Measurements from ENCODE around the gene PF4V1. TPM values are rescaled to one million over a fixed set of nuclear protein-coding genes. Genes with fewer than 3 reads are reported as not detected.

PF4V1 gene, protein sequence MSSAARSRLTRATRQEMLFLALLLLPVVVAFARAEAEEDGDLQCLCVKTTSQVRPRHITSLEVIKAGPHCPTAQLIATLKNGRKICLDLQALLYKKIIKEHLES
- polyA plus RNA-seq (ENCODE audit: insufficient read length), result not detected

DNA sequence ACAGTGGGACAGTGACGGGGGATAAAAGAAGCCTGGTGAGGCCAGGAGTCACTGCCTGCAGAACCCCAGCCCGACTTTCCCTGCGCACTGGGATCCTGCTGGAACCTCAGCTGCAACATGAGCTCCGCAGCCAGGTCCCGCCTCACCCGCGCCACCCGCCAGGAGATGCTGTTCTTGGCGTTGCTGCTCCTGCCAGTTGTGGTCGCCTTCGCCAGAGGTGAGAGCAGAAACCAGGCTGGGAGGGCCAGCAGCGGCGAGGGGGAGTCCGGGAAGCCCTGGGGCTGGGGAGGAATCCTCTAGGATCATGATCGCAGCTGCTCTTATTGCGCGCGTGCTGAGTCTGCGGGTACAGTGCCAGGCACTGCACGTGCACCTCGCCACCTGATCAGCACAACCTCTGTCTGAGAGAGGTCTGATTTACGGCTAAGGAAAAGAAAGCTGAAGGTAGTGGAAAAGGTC is at the start of gene PF4V1:
Gene PF4V1 (plus strand): TSS at position 51 of the 459 bp plus-strand sequence. CDS start 67 bp downstream, at position 118.
- no peak for DNase-seq

DNA sequence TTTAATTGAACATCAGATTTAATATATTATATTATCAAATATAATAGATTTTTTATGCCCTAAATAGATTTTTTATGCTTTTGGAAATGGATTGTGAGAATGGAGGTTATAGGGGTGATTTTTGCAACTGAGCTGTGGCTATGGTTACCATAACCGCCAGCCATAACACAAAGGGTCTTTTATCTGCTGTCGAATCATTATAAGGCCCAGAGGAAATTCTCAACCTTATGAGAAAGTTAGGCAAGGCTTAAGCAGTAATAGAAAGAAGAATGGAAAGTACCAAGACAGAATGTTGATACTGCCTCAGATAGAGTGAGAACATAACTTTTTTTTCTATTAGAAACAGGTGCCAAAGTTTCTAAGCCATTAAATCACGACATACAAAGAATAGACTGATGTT is 42.9 kb upstream of the PF4V1 start:
- no peak for DNase-seq

DNA sequence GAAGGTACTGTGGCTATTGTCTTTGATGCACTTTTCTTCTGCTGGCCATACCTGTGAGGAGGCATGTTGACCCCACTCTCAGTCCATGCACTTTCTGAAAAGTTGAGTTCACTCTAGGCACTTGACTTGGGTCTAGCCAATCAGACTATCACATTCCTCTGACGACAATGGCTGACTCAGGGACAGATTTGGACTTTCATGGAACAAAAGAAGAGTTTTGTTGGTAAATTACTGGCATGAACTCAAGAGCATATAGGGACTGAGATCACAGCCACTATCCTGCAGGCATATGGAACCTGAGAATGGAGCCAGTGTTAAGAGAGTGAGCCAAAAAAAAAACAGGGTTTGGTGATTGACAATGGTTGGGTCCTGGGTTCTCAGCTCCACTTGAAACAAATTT is 41.3 kb upstream of the PF4V1 start:
- no peak for DNase-seq

DNA sequence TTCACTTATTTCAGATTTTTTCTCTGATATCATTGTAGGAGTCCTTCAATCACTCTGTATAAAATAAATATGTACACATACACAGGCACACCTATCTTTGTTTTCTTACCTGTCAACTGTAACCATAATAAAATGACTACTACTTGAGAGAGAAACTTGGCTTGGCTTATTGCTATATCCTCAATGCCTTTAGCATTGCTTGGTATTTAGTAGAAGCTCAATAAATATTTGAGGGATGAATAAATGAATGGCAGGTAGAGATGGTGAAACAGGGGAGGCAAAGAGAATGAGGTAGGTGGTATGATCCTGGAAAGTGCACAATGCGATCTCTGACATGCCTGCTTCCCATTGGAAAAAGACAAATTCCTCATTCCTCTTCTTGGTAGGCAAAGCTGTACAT is 38.4 kb upstream of the PF4V1 start:
- no peak for DNase-seq

DNA sequence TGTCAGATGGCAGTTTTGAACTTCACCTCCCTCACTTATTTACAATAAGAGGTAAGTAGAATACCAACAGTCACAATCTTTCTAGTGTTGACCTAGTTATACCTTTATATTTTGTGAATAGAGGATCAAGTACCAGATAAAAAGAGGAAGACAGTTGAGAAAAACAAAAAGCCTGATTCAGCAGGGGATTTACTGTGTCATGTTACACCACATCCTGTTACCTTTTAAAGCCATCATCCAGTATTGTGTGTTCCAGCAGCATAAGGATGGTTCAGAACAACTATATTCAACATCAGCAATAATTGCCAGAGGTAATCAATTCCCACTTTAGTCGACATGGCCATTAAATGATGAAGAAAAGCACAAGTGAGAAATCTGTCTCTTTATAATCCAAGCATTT is 38.0 kb upstream of the PF4V1 start:
- DNase-seq, result no peak

DNA sequence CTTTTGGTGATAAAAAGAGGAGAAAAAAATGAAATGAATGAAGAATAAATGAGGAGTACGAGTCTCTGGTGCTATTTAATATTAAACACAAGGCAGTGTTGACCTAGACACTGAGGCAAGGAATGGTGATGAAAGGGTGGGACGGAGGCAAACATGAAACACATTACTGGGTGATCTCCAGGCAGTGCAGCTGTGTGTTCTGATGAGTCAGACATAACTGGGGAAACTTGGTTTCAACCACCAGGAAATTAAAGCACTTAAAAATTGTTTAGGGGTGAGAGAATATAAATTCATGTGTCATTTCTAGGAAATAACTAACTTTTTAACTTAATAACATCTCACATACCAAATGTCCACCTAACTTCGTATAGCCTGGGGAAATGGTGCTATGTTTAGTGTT is 36.3 kb upstream of the PF4V1 start:
- DNase-seq, result no peak

DNA sequence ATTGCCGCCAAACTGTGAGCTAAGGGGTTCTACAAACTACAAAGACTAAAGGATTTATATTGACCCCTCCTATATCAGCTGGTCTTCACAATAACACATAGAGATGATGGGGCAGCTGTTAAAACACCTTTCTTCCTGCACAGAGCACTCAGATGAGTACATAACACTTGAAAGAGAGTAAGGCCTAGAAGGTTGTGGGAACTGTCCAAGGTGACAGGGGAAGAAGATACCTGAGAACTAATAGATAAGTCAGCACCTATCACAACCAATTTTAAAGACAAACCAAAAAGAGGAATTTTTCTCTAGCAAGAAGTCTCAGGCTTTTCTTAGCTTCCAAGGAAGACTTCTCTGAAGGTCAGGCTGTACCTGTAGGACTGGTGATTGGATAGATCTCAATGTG is 35.8 kb upstream of the PF4V1 start:
- DNase-seq, result no peak

DNA sequence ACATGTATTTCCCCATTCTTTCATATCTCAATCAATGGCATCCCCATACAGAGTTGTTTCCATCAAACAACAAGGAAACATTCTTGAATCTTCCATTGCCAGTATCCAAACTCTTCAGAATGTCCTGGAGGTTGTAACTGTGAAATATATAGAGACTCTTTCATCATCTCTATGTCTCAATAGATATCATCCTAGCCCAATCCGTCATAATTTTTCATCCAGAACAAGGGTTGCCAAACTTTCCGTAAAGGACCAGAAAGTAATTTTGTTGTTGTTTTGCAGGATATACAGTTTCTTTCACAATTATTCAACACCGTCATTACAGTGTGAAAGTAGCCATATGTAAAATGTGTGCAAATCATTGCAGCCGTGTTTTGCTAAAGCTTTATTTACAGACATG is 31.8 kb upstream of the PF4V1 start:
- DNase-seq, result no peak

DNA sequence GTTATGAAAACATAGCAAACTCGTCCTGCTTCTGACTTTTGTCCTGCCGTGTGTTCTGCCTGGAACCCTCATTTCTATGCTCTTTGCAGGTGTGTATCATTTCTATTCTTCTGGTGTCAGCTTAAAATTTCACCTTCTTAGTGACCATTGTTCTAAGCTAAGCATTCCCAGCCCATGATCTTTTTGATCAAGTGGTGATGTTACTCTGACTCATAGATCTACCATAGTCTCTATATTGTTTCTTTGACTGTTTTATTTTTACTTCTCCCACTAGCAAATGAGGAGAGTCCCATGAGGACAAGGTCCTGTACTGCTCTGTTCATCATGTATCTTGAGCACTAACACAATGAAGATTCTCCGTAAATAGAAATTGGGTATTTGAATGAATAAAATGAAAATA is 30.7 kb upstream of the PF4V1 start:
- DNase-seq, result no peak

DNA sequence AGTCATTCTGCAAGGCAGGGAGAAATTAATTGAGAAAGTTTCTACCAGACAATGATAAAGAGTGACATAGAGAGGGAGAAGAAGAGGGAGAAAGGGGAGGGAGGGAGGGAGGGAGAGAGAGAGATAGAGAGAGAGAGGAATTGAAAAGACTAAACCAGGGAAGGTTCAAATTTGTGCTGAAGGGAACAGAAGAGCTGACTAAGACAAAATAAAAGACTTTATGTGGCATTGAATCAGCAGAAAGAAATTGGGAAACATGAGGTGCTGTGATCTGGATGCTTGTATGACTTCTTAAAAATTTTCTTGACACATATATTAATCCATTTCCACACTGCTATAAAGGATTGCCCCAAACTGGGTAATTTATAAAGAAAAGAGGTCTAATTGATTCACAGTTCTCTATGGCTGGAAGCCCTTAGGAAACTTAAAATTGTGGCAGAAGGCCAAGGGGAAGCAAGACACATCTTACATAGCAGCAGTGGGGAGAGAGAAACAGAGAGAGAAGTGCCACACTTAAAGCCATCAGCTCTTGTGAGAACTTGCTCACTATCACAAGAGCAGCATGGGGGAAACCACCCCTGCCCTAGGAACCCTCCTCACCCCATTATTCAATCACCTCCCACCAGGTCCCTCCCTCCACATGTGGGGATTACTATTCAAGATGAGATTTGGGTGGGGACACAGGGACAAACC is 30.1 kb upstream of the PF4V1 start:
- DNase-seq, result no peak

DNA sequence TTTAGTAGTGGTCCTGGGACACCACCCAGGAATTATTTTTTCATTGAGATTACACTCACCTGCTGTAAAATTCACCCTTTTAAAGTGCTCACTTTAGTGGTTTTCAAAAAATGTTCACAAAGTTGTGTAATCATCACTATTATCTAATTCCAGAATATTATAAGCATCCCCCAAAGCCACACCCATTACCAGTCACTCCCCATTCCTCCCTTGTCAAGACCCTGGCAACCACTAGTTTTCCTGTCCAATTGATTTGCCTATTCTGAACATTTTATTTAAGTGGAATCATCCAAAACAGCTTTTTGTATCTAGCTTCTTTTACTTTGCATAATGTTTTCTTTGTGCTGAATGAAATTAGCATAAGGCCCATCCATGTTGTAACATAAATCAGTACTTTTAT is 29.3 kb upstream of the PF4V1 start:
- DNase-seq, result no peak

DNA sequence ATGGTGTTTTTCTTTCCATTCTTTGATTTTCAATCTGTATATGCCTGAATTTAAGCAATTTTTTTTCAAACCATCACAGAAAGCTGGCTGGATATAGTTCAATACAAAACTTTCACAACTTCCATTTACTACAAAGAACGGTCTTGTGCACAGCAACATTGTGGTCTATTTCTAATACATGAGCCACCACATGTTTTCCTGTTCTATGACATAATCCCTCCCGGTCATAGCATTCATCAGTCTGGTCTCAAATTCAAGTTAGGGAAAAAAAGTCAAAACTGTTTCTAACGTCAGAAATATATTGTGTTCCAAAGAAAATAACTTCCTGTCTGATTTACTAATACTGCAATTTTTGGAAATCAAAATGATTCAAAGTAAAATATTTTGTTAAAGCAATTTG is 24.1 kb upstream of the PF4V1 start:
- DNase-seq, result no peak

DNA sequence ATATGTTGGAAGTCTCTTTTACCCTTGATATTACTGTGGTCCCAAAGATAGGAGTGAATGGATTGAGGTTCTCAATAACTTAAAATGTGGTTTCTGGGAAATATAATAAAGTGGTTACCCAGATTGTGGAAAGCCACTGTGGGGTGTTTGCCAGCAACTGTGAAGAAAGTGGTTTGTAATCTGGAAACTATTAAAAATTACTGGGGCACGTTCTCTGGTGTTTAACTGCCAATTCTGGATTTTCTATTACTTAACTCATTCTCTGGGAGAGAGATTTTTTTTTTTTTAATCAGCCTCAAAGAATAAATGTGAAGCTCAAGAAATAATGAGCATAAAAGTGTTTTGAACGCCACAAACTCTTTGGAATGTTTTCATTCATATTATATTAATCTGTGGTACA is 21.5 kb upstream of the PF4V1 start:
- DNase-seq, result no peak

DNA sequence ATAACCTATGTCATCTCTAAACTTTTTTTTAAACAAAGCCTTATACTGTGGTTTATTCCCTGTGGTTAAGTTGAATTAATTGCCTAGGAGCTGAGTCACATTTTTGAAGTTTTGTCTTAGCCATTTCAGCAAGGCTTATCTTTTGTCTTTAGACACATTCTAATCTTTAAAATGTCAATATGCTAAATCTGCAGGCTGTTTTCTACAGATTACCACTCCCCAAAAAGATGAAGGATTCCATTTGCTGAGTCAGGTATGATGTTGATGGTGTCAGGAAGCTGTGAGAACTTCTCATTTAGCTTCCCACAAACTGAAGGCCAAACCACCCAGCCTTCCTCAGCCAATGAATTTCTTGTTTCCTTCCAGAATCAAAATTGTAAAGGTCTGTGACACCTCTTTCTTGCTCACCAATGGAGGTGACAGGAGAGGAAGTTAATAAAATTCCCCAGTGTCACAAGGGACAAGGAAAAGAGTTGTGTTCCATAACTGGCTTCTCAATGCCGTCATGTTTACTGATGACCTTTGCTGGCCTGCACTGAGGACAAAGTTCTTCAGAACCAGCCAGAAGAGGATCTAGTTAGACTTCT is 20.4 kb upstream of the PF4V1 start:
- DNase-seq, result no peak

DNA sequence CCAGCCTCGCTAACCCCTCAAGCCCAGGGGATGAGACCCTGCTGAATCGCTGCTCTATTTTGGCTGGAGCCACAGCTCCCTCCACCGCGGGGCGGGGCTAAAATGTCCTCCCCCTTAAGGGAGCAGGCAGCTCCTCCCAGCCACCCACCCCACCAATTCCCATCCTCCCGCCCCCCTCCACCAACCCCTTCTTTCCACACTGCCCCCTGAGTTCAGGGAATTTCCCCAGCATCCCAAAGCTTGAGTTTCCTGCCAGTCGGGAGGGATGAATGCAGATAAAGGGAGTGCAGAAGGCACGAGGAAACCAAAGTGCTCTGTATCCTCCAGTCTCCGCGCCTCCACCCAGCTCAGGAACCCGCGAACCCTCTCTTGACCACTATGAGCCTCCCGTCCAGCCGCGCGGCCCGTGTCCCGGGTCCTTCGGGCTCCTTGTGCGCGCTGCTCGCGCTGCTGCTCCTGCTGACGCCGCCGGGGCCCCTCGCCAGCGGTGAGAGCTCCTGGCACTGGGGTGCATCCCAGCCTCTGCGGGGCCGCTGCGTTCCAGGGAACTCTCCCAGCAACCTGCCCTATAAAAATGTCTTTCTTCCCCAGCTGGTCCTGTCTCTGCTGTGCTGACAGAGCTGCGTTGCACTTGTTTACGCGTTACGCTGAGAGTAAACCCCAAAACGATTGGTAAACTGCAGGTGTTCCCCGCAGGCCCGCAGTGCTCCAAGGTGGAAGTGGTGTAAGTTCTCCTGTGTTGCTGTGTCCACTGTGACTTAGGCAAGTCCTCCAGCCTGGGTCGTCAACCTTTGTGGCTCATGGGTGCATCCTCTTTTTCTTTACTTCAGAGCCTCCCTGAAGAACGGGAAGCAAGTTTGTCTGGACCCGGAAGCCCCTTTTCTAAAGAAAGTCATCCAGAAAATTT is 16.5 kb upstream of the PF4V1 start, which contains the start of gene CXCL6:
Gene CXCL6 (plus strand): TSS at position 306 of the 907 bp plus-strand sequence. CDS start 73 bp downstream, at position 379.
- DNase-seq, result no peak

DNA sequence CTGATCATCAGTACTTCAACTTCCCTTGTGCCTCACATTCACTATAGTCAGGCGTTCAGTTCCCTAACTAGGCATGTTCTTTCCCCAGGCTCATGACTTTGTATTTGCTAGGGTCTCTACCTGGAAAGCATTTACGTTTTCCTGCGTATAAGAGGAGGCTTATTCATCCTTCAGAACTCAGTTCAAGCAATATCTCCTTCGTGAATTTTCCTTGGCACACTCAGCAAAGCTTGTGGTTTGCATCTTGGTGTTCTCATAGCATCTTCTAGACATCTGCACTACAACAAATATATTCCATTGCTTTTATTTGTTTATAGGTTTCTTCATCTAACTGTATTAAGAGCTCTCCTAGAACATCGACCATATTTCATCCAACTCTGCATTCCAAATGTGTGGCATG is 14.0 kb upstream of the PF4V1 start:
- DNase-seq, result no peak

DNA sequence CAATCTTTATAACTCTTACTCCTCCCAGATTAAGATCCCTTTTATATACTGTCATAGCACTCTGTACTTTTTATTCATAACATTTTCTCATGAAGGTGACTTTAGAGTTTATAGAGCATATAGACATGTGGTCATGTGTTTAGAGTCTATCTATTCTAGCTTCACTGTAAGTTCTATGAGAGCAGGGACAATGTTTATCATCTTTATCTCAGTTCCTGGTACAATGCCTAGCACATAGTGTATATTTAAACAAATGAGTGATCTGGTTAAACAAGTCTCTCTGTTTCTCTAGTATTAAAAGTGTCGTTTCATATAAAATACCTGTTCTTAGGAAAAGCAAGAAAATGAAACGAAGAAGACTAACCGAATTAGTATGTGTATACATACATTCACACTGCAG is 13.4 kb upstream of the PF4V1 start:
- no peak for DNase-seq

DNA sequence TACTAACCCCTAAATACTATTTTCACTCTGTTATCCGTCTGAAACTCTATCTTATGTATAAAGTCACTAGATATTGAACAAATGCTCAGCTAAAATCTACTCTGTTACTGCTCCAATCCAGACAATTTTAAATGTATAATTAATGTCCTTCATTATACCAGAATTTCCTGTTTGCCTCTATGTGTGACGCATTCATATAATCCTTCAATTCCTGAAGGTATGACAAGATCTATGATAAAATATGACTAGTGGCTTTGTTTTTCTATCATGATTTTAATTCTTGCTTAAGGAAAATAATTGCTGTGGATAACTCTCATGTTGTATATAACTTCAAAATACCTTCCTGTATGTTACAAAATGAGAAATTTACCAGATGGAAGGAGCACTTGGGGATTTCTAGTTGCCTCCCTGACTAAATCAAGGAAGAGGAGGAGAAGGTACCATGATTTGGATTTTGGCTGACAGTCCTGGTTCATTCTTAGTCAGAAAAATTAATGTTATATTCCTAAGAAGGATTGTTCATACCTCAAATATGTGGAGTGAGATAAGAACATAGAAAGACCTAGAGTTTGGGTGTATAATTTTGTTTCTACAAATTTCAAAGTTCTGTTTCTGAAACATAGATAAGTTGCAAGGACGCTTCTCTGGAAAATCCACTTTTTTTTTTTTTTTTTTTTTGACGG is 11.7 kb upstream of the PF4V1 start:
- no peak for DNase-seq

DNA sequence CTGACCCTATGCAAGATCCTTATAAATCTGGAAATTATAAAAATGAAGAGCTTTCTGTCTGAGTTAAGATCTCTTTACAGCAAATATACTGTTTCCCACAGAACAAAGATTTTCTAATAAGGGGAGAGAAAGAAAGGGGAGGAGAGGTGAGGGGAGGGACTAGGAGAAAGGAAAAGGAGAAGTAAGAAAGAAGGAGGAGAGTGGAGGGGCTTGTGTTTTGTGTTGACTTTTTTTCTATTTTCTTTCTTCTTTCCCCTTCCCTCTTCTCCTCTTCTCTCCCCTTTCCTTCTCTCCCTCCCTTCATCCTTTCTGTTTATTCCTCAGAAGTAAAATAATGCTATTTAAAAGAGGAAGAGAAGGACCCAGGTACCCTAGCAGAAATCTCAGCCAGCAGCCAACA is 10.4 kb upstream of the PF4V1 start:
- no peak for DNase-seq

DNA sequence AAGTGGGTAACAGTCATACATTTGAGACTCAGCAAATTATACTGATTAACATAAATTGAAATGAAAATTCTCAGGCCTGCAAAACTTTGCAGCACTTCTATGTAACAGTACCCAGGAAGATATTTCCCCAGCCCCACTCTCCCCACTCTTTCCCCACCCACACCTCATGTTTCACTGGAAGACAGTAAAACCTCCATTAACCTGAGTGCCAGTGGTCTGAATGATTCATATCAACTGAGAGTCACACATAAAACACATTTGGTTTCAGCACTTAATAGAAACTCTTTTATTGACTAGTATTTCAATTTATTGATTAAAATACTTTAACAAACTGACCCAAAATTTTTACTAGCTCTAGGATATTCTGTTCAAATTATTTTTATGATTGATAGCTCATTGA is 9.7 kb upstream of the PF4V1 start:
- DNase-seq, result no peak

DNA sequence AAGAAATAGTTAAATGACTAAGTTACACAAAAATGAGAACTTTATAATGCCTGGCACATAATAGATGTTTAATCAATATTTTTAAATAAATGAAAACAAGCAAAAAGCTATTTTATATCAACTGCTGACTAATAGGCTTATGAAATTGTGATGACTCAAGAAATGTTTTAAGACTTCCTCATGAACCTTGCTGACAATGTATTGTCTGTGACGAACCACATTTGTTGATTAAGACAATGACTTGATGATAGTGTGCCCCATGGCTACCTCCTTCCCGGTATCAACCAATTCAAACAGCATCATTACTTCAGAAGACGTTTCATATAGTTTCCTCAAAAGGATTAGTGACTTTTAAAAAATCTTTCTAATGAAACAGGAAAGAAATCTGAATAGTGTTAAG is 8.8 kb upstream of the PF4V1 start:
- no peak for DNase-seq

DNA sequence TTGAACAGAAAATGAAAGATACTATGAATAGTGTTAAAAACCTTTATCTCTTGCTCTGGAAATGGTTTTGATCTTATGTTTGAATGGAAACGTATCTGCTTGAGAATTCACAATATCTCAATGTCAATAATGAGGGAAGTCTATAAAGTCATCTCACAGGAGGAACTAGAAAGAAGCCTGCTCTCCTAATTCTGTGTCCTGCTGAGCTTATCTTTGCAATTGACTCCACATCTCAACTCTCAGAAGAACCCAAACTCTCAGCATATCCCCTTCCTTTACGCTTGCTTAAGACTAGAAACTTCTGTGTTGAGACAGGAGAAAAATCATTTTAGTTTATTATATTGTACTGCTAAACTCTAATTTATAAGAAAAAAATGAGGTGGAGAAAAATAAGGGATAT is 8.3 kb upstream of the PF4V1 start:
- DNase-seq, result no peak
